DOHH2 (cell line): ENCODE measurements around the gene WWOX.

Source experiments
- H3F3A ChIP-seq: fragments of 200-600 bp; sonication (generic), shearing (Covaris generic); 2 replicates; pipeline ENCODE4 v1.6.0; 2016; ENCODE audit warnings: antibody characterized with exemption, mild to moderate bottlenecking; ENCODE audit not compliant: control insufficient read depth, insufficient read depth
- H3K27ac ChIP-seq: fragments of 200-600 bp; sonication (generic); 2 replicates; pipeline ENCODE4 v1.5.1; 2014; ENCODE audit warnings: low read depth, mild to moderate bottlenecking, low read length, moderate library complexity
- H3K27me3 ChIP-seq: fragments of 200-600 bp; sonication (generic); 2 replicates; pipeline ENCODE4 v1.6.1; 2014; ENCODE audit warnings: mild to moderate bottlenecking, low read length, mixed read lengths; ENCODE audit not compliant: control insufficient read depth
- H3K36me3 ChIP-seq: fragments of 200-600 bp; sonication (generic); 2 replicates; pipeline ENCODE4 v1.6.1; 2014; ENCODE audit warnings: mild to moderate bottlenecking, low read length, moderate library complexity, mixed read lengths; ENCODE audit not compliant: control insufficient read depth
- H3K4me1 ChIP-seq: fragments of 200-600 bp; sonication (generic); 2 replicates; pipeline ENCODE4 v1.6.1; 2014; ENCODE audit warnings: mild to moderate bottlenecking, low read length, mixed read lengths; ENCODE audit not compliant: control insufficient read depth
- H3K4me2 ChIP-seq: fragments of 200-600 bp; sonication (generic); 2 replicates; pipeline ENCODE4 v1.6.0; 2014; ENCODE audit warnings: mild to moderate bottlenecking, low read length, moderate library complexity
- H3K4me3 ChIP-seq: fragments of 200-600 bp; sonication (generic); 2 replicates; pipeline ENCODE4 v1.5.1; 2014; ENCODE audit warnings: mild to moderate bottlenecking, low read length, mixed read lengths
- H3K79me2 ChIP-seq: fragments of 200-600 bp; sonication (generic); 2 replicates; pipeline ENCODE4 v1.6.1; 2014; ENCODE audit warnings: mild to moderate bottlenecking, low read length, mixed read lengths; ENCODE audit not compliant: control insufficient read depth
- H3K9me2 ChIP-seq: fragments of 200-600 bp; sonication (generic); replicated peaks from 2 replicates; pipeline ENCODE4 v1.6.1; 2014; ENCODE audit warnings: mild to moderate bottlenecking, low read length, mixed read lengths; ENCODE audit not compliant: control insufficient read depth
- H3K9me3 ChIP-seq: fragments of 200-600 bp; sonication (generic); 2 replicates; pipeline ENCODE4 v1.6.1; 2014; ENCODE audit warnings: antibody characterized with exemption, low read length, mixed read lengths; ENCODE audit not compliant: control insufficient read depth, insufficient read depth
- H4K20me1 ChIP-seq: fragments of 200-600 bp; sonication (generic); 2 replicates; pipeline ENCODE4 v1.6.0; 2014; ENCODE audit warnings: low read depth, mild to moderate bottlenecking, antibody characterized with exemption, low read length, moderate library complexity; ENCODE audit not compliant: control insufficient read depth, insufficient read depth
- CTCF ChIP-seq: fragments of 200-600 bp; sonication (generic); IDR thresholded peaks from one replicate; pipeline ENCODE4 v1.5.1; 2014; ENCODE audit warnings: antibody characterized with exemption, mild to moderate bottlenecking, low read depth, low read length; ENCODE audit not compliant: poor library complexity, severe bottlenecking
- EZH2phosphoT487 ChIP-seq: fragments of 200-600 bp; sonication (generic); IDR thresholded peaks from 2 replicates; pipeline ENCODE4 v1.6.1; 2017; ENCODE audit warnings: borderline replicate concordance, mild to moderate bottlenecking, antibody characterized with exemption, low read length, moderate library complexity, mixed read lengths

Gene WWOX

DNA sequence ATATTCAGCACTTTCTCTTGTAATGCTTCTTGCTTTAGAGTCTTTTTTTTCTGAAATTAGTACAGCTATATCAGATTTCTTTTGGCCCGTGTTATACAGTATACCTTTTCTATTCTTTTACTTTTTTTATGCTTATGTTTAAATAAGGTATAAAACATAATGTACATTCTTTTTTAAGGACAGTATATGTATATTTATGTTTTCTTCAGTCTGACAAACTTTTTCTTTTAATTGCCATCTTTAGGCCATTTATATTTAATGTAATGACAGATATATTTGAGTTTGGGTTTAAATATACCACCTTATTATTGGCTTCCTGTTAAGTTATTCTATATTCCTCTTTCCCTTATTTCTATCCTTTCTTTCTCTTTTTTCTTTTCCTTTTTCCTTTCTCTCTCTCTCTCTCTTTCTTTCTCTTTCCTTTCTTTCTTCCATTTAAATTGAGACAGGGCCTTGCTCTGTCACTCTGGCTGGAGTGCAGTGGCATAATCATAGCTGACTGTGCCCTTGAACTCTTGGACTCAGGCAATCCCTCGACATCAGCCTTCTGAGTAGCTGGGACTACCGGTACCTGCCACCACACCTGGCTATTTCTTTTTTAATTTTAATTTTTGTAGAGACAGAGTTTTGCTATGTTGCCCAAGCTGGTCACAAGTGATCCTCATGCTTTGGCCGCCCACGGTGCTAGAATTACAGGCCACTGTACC, 61.7 kb downstream of the WWOX start:
- Histone ChIP-seq H3K27me3 (no peaks in the 10 kb centered on the region), H3K9me3 (0 out of 2 replicates have a peak, but pooled peaks cover 2% of the 10 kb centered on the region)

DNA sequence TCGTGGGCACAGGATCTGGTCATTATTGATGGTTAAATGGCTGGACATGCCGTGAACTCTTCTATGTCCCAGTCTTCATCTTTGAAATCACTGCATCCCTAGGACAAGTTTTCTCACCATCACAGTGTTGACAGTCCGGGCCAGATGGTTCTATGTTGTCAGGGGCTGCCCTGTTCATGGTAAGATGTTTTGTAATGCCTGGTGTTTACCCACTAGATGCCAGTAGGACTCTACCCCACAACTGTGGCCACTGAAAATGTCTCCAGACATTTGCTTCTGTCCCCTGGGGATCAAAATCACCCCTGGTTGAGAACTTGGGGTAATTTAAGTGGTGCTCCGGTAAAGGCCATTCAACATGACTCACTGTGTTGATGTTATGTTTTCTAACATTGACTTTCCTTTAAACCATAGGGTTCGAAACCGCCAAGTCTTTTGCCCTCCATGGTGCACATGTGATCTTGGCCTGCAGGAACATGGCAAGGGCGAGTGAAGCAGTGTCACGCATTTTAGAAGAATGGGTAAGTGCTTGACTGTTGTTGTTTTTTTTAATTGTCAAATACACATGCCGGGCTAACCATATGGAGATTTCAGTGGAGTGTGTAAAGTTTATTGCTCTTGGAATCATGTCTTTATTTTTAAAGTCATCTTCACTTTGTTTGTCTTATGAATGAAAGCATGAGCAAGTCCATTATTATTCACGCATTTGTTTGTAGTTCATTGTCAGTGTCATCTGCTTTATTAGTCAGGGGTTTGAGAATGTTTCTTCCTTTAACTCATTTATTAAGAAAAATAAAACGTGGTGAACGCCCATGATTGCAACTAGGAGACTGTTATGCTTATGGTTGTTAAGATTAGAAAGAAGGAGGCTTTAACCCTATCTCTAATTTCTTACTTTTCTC, 64.6 kb downstream of the WWOX start:
- Histone ChIP-seq H3K27me3 (no peaks in the 10 kb centered on the region), H3K4me1 (no peaks in the 10 kb centered on the region), H3K27ac (no peak overlapping the region), H3K36me3 (peaks cover 6% of the 10 kb centered on the region; the same call in 1 of the 2 replicates), H3F3A (no peaks in the 10 kb centered on the region), H3K79me2 (no peaks in the 10 kb centered on the region), H3K9me2 (no peaks in the 10 kb centered on the region), H3K9me3 (0 out of 2 replicates have a peak, but pooled peaks cover 2% of the 10 kb centered on the region), H3K4me3 (no peak overlapping the region), H3K4me2 (no peak overlapping the region), H4K20me1 (no peaks in the 10 kb centered on the region)
- TF ChIP-seq CTCF (no peak), EZH2phosphoT487 (no peak)

More for the DNA sequence above, 61.7 kb downstream of the WWOX start:
- no peak overlapping the region for H3K4me2 ChIP-seq
- no peak overlapping the region for H3K27ac ChIP-seq
- TF ChIP-seq EZH2phosphoT487 (no peak), CTCF (no peak)
- H3K79me2 ChIP-seq: no peaks in the 10 kb centered on the region
- no peak overlapping the region for H3K4me3 ChIP-seq
- H3F3A ChIP-seq: no peaks in the 10 kb centered on the region
- H3K4me1 ChIP-seq: no peaks in the 10 kb centered on the region
- no peaks in the 10 kb centered on the region for H4K20me1 ChIP-seq
- no peaks in the 10 kb centered on the region for H3K9me2 ChIP-seq
- 0 out of 2 replicates have a peak, but pooled peaks cover 2% of the 10 kb centered on the region for H3K36me3 ChIP-seq

DNA sequence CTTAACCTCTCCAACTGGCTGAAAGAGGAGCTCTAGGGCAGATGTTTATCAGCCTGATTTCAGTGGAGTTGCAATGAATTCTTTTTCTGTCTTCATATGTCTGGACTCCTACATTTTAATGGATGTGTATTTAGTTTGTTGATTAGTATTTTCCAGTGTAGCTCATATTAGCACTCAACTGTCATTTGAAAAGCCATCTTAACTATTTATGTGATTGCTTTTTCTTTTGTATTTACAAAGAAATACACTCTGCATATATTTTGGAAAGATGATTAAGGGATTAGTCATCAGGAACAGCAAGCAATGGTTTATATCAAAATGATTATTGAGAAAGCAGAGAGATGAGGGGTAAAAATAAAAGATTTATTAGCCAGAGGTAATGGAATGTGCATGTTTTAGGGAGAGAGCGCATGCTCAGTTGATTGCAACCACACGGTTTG, 71.1 kb downstream of the WWOX start:
- H3K79me2 ChIP-seq: no peaks in the 10 kb centered on the region
- no peaks in the 10 kb centered on the region for H4K20me1 ChIP-seq
- TF ChIP-seq EZH2phosphoT487: no peak
- TF ChIP-seq CTCF: no peak
- no peaks in the 10 kb centered on the region for H3F3A ChIP-seq
- H3K4me1 ChIP-seq: peaks cover 6% of the 10 kb centered on the region
- no peaks in the 10 kb centered on the region for H3K27me3 ChIP-seq
- H3K9me3 ChIP-seq: no peaks in the 10 kb centered on the region
- peaks cover 5% of the 10 kb centered on the region; the same call in 1 of the 2 replicates for H3K36me3 ChIP-seq
- no peak overlapping the region for H3K27ac ChIP-seq
- H3K4me3 ChIP-seq: no peak overlapping the region
- H3K4me2 ChIP-seq: no peak overlapping the region
- H3K9me2 ChIP-seq: no peaks in the 10 kb centered on the region
